ENCODE data around the gene PERM1.

GRCh38 chr1:952201-952600 is 29.7 kb downstream of the PERM1 start:
- no peak for TF ChIP-seq CTCF (IDR thresholded peaks at IDR 0.05)
- TF ChIP-seq POLR2A (IDR thresholded peaks at IDR 0.05) = no peak
- no peak for TF ChIP-seq POLR2AphosphoS5 (IDR thresholded peaks at IDR 0.05)

Measured in prostate gland (tissue), 2 donors.